GM12873 (cell line): Measurements from ENCODE around the gene CRNN.

Source experiments
- CTCF ChIP-seq: IDR thresholded peaks from 2 replicates; pipeline ENCODE4 v1.5.1; 2012; ENCODE audit warnings: low read depth, mild to moderate bottlenecking, moderate library complexity, low read length, control low read depth; ENCODE audit not compliant: insufficient read depth; ENCODE audit errors: missing control alignments

Gene CRNN

DNA sequence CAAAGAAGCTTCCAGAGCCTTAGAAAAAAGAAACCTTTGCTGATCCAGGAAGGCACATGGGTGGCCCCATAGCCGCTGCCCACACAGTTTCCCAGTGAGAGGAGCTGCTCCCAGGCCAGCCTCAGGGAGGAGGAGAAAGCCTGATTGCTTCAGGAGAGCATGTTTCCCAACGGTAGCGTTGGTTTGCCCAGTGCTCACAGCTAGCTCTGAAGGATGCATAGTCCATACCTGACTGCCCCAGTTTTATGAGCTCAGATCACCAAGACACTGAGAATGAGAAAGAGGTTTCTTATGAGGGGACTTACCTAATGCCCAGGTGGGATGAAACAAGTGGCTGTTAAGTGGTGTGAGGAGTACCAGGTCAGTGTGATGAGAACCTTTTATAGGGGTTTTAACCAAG is at the start of gene CRNN:
Gene CRNN, minus strand, starts transcription at position 355 of the 400 bp plus-strand sequence. CDS start 2,030 bp downstream, outside the sequence.
- no peak for TF ChIP-seq CTCF

GRCh38 chr1:152462636-152463035 is 48.6 kb upstream of the CRNN start:
- no peak for TF ChIP-seq CTCF

DNA sequence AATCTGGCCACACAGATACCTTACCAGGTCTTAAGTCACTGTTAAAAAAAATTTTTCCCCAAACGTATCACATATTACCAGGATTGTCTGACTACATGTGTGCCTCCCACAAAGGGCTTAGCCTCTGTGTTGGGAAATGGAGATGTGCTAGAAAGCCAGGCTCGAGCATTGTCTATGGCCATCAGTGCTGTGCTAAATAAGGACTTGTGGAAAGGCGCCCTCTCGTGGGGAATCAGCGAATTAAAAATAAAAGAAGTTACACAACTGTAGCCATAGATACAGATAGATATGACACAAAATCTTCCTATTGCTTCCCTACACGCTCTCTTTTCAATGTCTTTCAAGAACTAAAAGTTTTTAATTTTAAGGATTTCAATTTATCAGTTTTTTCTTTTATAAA is 47.5 kb upstream of the CRNN start:
- TF ChIP-seq CTCF = peak; percentile 58

DNA sequence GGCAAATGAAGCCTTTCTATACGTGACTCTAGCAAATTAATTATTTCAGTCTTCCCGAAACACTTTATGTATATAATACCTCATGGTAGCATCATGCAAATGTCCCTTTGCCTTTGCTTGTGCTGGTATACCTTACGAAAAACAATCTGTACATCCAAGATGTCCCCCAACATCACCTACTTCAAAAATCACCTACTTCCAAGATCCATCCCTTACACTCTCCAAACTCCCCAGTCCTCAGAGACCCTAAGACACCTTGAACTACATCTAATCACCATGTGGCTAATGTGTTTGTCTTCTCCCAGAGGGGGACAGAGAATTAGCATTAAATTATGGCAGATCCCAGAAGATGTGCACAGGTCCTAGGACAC is 46.5 kb upstream of the CRNN start:
- TF ChIP-seq CTCF = no peak

DNA sequence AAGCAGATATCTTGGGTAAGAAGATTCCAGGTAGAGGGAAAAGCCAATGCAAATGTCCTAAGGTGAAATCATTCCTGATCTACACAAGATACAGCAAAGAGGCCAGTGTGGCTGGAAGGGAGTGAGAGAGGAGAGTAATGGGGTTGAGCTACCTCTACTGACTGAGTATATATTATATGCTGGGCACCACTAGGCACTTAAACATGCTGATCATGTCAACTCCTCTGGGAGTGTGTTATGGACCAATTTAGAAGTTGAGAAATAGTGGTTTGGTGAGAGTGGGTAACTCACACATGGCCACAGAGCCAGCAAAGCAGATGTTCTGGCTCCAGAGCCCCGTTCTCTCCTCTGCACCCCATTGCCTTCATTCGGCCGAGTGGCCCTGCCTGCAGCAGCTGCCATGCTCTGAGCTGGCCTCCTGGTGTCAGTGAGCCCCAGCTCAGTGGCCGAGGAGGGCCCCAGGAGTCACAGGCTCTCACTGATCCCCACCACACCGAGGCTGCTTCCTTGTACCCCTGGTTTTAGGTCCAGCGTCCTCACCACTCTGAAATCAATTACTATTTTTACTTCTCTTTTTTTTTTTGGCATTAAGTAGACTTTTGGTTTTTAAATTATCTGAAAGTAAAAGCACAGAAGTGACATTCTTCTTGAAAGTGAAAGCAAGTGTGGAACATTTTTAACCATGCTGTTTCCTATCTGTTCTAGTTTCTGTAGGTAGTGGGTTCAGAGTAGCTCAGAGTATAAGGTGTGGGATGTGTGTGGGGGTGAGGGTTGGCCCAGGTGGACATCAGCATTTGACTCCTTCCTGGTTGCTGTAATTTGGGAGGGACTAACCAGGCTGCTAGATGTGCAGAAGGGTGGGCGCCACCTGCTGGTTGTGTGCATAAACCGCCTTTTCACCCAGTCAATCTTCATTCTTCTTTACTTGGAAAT is 45.8 kb upstream of the CRNN start:
- peak; percentile 90 for TF ChIP-seq CTCF

GRCh38 chr1:152458384-152459185 is 44.5 kb upstream of the CRNN start:
- TF ChIP-seq CTCF = peak; percentile 91

DNA sequence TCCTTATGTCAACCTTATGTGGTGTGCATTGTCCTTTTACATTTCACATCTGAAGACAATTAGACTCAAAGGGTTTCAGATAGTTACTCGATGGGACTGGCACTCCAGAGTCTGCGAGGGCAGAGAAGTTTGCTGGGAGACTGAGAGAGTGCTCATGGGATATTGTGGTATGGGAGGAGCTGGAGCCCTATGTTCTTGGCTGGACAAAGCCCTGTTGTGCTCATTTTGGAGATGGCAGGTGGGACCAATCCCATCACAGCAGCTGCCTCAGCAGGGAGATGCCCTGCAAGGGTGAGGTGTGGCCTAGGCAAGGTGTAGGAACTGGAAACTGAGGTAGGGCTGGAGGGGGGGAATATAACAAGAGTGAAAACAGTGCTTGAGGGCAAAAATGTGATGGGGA is 43.5 kb upstream of the CRNN start:
- TF ChIP-seq CTCF = no peak
